Glutamatergic neuron (in vitro differentiated cells): ENCODE data around the gene PRR29. TPM values are rescaled to one million over a fixed set of nuclear protein-coding genes. Genes with fewer than 3 reads are reported as not detected.
"Not testable (repeated sequence)": the region's sequence is repeated elsewhere in the genome, so short reads cannot be mapped to it uniquely, and the experiment has no call there.

Experiments used
- DNase-seq: peaks from one replicate; pipeline ENCODE4 v3.0.0; 2022
- H3K27ac Mint-ChIP-seq: one replicate; pipeline ENCODE4 v1.8.0; 2020; ENCODE audit warnings: mild to moderate bottlenecking, mixed read lengths, inconsistent platforms; ENCODE audit not compliant: unreplicated experiment
- H3K27me3 Mint-ChIP-seq: one replicate; pipeline ENCODE4 v1.8.0; 2020; ENCODE audit warnings: mild to moderate bottlenecking, moderate library complexity, mixed read lengths, inconsistent platforms; ENCODE audit not compliant: unreplicated experiment
- H3K36me3 Mint-ChIP-seq: one replicate; pipeline ENCODE4 v1.8.0; 2020; ENCODE audit warnings: mild to moderate bottlenecking, mixed read lengths, inconsistent platforms; ENCODE audit not compliant: unreplicated experiment
- H3K4me1 Mint-ChIP-seq: one replicate; pipeline ENCODE4 v1.8.0; 2020; ENCODE audit warnings: mild to moderate bottlenecking, low read depth, mixed read lengths, inconsistent platforms; ENCODE audit not compliant: unreplicated experiment
- H3K4me3 Mint-ChIP-seq: one replicate; pipeline ENCODE4 v1.8.0; 2020; ENCODE audit warnings: mild to moderate bottlenecking, mixed read lengths, inconsistent platforms; ENCODE audit not compliant: unreplicated experiment
- H3K9me3 Mint-ChIP-seq: one replicate; pipeline ENCODE4 v1.8.0; 2020; ENCODE audit warnings: mild to moderate bottlenecking, moderate library complexity, mixed read lengths, inconsistent platforms; ENCODE audit not compliant: unreplicated experiment
- total RNA-seq: library from RNA; stranded (reverse); fragmentation: NEBNext Ultra II Directional; extraction: Animal tissue kit (Norgen Biotek cat#: 25700); gene quantifications from one replicate; pipeline ENCODE4 v1.2.1, GENCODE V29; 2021; ENCODE audit not compliant: unreplicated experiment
- TF ChIP-seq, protein P1 (sequence below): fragments of 200-600 bp; sonication (generic); IDR thresholded peaks from one replicate; pipeline ENCODE4 v1.5.0; 2021; ENCODE audit not compliant: partially characterized antibody, unreplicated experiment

Gene PRR29
- total RNA-seq, 1 donor from 2014 or later: not detected

DNA sequence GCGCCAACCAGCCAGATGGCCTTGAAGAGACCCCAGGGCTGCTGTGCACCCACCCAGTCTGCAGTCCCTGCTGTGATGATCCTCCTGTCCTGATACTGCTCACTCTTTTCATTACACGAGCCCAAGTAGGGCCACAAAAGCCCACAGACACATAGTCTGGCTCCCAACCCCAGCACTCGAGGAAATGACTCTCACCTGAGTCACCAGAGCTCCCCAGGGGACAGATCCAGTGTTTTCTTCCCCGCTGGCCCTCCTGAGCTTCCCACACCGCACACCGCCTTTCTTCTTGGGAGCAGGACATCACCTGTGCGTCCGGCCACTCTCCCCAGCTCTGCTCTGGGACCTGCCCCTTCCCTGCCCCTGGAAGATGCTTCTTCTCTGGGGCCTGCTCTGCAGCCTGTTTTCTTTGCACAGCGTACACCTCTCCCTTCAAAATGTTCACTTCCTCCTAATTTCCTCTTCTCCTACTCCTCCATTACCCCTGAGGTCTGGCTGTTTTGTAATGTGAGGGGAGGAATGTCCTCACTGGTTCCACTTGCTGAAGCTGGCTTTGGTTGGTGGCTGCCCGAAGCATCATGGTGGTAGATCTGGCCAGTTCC lies 23.5 kb upstream of the PRR29 start:
- Mint-ChIP-seq H3K27ac (peak overlapping the region; percentile 5), H3K9me3 (peaks cover 19% of the 10 kb centered on the region), H3K4me3 (no peak overlapping the region), H3K36me3 (no peaks in the 10 kb centered on the region), H3K4me1 (peaks cover 7% of the 10 kb centered on the region), H3K27me3 (peaks cover 15% of the 10 kb centered on the region)
- no peak for DNase-seq
- TF ChIP-seq, protein P1, sequence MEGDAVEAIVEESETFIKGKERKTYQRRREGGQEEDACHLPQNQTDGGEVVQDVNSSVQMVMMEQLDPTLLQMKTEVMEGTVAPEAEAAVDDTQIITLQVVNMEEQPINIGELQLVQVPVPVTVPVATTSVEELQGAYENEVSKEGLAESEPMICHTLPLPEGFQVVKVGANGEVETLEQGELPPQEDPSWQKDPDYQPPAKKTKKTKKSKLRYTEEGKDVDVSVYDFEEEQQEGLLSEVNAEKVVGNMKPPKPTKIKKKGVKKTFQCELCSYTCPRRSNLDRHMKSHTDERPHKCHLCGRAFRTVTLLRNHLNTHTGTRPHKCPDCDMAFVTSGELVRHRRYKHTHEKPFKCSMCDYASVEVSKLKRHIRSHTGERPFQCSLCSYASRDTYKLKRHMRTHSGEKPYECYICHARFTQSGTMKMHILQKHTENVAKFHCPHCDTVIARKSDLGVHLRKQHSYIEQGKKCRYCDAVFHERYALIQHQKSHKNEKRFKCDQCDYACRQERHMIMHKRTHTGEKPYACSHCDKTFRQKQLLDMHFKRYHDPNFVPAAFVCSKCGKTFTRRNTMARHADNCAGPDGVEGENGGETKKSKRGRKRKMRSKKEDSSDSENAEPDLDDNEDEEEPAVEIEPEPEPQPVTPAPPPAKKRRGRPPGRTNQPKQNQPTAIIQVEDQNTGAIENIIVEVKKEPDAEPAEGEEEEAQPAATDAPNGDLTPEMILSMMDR: no peak

DNA sequence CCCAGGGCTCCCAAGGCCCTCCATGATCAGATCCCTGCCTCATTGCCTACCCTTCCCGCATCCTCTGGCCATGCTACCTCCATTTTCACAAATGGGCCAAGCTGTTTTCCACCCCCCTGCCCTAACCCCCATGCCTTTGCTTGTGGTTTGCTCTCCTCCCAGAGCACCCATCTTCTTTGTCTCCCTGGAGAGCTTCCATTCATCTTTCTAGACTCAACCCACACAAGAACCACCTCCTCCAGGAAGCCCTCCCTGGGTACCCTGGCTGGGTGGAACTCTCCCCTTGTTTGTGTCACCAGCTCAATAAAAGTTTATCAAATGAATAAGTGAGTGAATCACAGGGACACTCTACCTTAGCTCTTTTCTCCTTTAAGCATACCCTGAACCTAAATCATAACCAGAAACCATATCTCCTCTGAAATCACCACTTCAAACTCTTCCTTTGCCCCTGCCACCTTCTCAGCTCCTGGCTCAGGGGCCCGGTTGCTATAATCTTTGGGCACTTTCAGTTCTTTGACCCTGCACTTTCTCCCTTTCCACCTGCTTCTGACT lies 22.5 kb upstream of the PRR29 start:
- Mint-ChIP-seq H3K4me3 (no peak overlapping the region), H3K27me3 (peaks cover 15% of the 10 kb centered on the region), H3K36me3 (no peaks in the 10 kb centered on the region), H3K27ac (no peak overlapping the region), H3K4me1 (peaks cover 7% of the 10 kb centered on the region), H3K9me3 (peaks cover 20% of the 10 kb centered on the region)
- TF ChIP-seq, protein P1: no peak
- no peak for DNase-seq

DNA sequence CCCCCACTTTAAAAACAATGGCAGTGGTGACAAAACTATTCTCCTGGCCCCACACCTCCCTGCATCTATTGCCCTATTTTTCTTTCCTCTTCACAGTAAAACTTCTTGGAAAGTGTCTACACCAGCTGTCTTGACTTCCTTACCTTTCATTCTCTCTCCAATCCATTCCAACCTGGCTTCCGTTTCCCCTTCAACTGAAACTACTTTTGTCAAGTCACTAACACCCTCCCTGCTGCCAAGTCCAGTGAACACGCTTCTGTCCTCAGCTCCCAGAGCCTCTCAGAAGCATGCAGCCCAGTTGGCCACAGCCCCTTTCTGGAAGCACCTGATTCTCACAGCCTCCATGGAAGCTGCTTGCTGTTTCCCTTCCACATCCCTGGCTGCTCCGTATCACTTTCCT lies 21.4 kb upstream of the PRR29 start:
- H3K27ac Mint-ChIP-seq: no peak overlapping the region
- H3K4me3 Mint-ChIP-seq: no peak overlapping the region
- peaks cover 15% of the 10 kb centered on the region for H3K27me3 Mint-ChIP-seq
- DNase-seq: no peak
- TF ChIP-seq, protein P1: no peak
- H3K36me3 Mint-ChIP-seq: no peaks in the 10 kb centered on the region
- H3K4me1 Mint-ChIP-seq: peaks cover 7% of the 10 kb centered on the region
- H3K9me3 Mint-ChIP-seq: peaks cover 20% of the 10 kb centered on the region

DNA sequence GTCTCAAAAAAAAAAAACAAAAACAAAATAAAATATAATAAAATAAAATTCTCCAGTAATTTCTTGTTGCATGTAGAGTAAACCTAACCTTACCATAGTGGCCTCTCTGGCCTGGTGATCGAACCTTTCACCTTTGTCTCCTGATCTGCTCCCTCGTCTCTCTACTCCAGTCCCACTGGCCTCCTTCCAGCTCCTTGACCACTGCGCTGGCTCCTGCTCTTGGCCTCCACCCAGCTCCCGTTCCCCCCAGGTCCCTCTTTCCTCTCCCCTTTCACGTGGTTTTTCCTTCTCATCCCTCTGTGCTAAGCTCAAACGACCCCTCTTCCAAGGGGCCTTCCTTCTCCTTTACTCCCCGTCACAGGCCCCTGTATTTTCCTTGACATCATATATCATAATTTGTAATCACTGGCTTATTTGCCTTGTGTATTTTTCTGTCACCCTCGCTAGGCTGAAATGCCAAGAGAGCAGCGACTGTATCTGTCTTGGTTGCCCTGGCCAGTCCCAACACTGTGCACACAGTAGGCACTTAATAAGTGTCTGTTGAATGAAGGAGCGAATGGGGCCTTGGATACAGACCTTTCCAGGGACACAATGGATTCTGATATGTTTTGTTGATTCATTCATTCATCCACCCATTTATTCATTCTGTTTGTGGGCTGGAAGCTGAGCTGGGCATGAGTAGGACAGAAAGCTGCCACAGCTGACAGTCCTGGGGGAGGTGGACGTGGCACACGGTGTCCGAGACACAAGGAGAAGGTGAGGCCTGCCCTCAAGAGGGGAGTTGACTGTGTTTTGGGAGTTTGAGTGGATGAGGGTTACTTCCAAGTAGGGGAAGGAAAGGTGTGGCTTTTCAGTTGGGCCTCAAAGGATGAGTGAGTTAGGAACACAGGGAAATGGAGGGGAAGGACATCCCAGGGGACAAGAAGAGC lies 19.6 kb upstream of the PRR29 start:
- Mint-ChIP-seq H3K4me1 (peaks cover 7% of the 10 kb centered on the region), H3K27ac (no peak overlapping the region), H3K36me3 (peaks cover 9% of the 10 kb centered on the region), H3K27me3 (peaks cover 15% of the 10 kb centered on the region), H3K4me3 (no peak overlapping the region), H3K9me3 (peaks cover 22% of the 10 kb centered on the region)
- TF ChIP-seq, protein P1: no peak
- DNase-seq: no peak

DNA sequence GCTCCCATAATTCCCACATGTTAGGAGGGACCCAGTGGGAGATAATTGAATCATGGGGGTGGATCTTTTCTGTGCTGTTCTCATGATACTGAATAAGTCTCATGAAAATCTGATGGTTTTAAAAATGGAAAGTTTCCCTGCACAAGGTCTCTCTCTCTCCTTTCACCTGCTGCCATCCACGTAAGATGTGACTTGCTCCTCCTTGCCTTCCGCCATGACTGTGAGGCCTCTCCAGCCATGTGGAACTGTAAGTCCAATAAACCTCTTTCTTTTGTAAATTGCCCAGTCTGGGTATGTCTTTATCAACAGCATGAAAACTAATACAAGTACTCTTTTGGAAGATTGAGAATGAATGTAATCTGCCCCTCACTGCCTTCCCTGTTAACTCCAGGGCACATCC lies 15.5 kb upstream of the PRR29 start:
- H3K27me3 Mint-ChIP-seq, H3K4me3 Mint-ChIP-seq, DNase-seq, H3K4me1 Mint-ChIP-seq, H3K27ac Mint-ChIP-seq, H3K36me3 Mint-ChIP-seq: not testable (repeated sequence)
- peaks cover 10% of the 10 kb centered on the region for H3K9me3 Mint-ChIP-seq
